ENCODE results near the gene PSMA7. TPM values are rescaled to one million over a fixed set of nuclear protein-coding genes. Genes with fewer than 3 reads are reported as not detected.

PSMA7 gene
- total and polyA plus RNA-seq, 2 donors (not counting 1 experiment from before 2014, with no cell fraction given): 140 to 252 TPM

DNA sequence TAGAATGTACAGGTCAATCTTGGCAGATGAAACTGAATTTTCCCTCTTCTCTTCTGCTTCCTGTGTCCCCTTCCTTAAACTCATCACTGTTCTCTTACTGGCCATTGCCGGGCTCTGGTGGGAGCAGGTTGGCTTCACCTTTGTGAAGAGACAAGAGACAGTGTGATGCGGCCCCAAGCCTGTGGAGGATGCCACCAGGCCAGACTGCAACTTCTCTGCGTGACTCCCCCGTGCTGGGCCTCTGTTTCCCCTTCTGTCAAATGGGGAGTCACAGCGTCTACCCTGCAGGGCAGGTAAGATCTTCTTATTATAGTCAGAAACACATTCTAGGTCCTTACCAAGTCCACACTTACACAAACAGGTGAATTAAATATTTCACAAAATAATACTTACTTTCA, 22.8 kb downstream of the PSMA7 start:
- Histone ChIP-seq H3K79me2 (ENCODE audit: control insufficient read depth, insufficient read depth, low read length) (peaks cover 26% of the 10 kb centered on the region), H3K9me3 (ENCODE audit: control extremely low read depth in 1 of 3, control insufficient read depth in 2 of 3, insufficient read depth in 1 of 3, low read length in 2 of 3) (peaks cover 0 to 32% (median 0%) of the 10 kb centered on the region in 3 donors), H3K4me2 (replicated peaks; ENCODE audit: low read depth, low read length, poor library complexity, severe bottlenecking) (no peak overlapping the region), H4K20me1 (ENCODE audit: control insufficient read depth, insufficient read depth, low read length, poor library complexity, severe bottlenecking) (peaks cover 24% of the 10 kb centered on the region), H3K4me1 (ENCODE audit: control insufficient read depth in 2 of 2, insufficient read depth in 2 of 2, low read length in 2 of 2) (peaks cover 18 to 29% of the 10 kb centered on the region in 2 donors), H3K27me3 (replicated peaks in 1 of 4; ENCODE audit: control extremely low read depth in 1 of 4, control insufficient read depth in 3 of 4, insufficient read depth in 4 of 4, low read length in 3 of 4) (no peaks in the 10 kb centered on the region), H3K9ac (ENCODE audit: low read length) (no peak overlapping the region), H3K27ac (ENCODE audit: low read length in 2 of 2) (no peak overlapping the region), H3K4me3 (ENCODE audit: control extremely low read depth in 1 of 5, extremely low read depth in 1 of 5, insufficient read depth in 1 of 5, low read depth in 2 of 5, low read length in 4 of 5) (no peak overlapping the region), H2AFZ (ENCODE audit: insufficient read depth, low read depth, low read length, poor library complexity, severe bottlenecking) (no peak overlapping the region), H3K36me3 (replicated peaks in 1 of 2; ENCODE audit: control extremely low read depth in 1 of 2, control insufficient read depth in 1 of 2, extremely low read depth in 1 of 2, insufficient read depth in 2 of 2, low read length in 1 of 2) (peaks cover 0 to 7% of the 10 kb centered on the region in 2 experiments)
- Mint-ChIP-seq H3K4me1 (peaks cover 21% of the 10 kb centered on the region), H3K4me3 (peak overlapping the region; percentile 44), H3K27me3 (peaks cover 2% of the 10 kb centered on the region), H3K9me3 (ENCODE audit: insufficient read depth) (no peaks in the 10 kb centered on the region), H3K27ac (no peak overlapping the region)
- TF ChIP-seq EZH2 (IDR thresholded peaks at IDR 0.05; ENCODE audit: borderline replicate concordance, insufficient read depth, low read depth, low read length, poor library complexity, severe bottlenecking): no peak
- TF ChIP-seq, protein P1, sequence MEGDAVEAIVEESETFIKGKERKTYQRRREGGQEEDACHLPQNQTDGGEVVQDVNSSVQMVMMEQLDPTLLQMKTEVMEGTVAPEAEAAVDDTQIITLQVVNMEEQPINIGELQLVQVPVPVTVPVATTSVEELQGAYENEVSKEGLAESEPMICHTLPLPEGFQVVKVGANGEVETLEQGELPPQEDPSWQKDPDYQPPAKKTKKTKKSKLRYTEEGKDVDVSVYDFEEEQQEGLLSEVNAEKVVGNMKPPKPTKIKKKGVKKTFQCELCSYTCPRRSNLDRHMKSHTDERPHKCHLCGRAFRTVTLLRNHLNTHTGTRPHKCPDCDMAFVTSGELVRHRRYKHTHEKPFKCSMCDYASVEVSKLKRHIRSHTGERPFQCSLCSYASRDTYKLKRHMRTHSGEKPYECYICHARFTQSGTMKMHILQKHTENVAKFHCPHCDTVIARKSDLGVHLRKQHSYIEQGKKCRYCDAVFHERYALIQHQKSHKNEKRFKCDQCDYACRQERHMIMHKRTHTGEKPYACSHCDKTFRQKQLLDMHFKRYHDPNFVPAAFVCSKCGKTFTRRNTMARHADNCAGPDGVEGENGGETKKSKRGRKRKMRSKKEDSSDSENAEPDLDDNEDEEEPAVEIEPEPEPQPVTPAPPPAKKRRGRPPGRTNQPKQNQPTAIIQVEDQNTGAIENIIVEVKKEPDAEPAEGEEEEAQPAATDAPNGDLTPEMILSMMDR (IDR thresholded peaks at IDR 0.05): no peak
- ChIA-PET POLR2A (interaction anchor here (3.3 kb wide), 1 partner anchor 54 kb away, joined by 21 read pairs; the partner anchor contains the start of gene TAF4), CTCF (interaction anchor here (1.7 to 2.7 kb wide), 3 partner anchors 16 to 110 kb away, joined by 6 to 10 read pairs (median 8); partner anchors contain the start of gene TAF4)
- WGBS (ENCODE audit: insufficient coverage): 96% methylated on average over 5 of the region's 5 CpGs
- ATAC-seq (ENCODE audit: low read depth): no peak
- intact Hi-C loops (cut with micrococcal nuclease): loop anchor here (5.0 to 10.0 kb wide), 2 partner anchors 264 to 857 kb away; partner anchors contain the start of gene RPS21
- no peak for DNase-seq

- Histone ChIP-seq H4K20me1 (ENCODE audit: control insufficient read depth, insufficient read depth, low read length, poor library complexity, severe bottlenecking) (peaks cover 19% of the 10 kb centered on the region), H3K36me3 (replicated peaks in 1 of 2; ENCODE audit: control extremely low read depth in 1 of 2, control insufficient read depth in 1 of 2, extremely low read depth in 1 of 2, insufficient read depth in 2 of 2, low read length in 1 of 2) (peaks cover 0 to 3% of the 10 kb centered on the region in 2 experiments), H2AFZ (ENCODE audit: insufficient read depth, low read depth, low read length, poor library complexity, severe bottlenecking) (no peak overlapping the region), H3K9me3 (ENCODE audit: control extremely low read depth in 1 of 3, control insufficient read depth in 2 of 3, insufficient read depth in 1 of 3, low read length in 2 of 3) (peaks cover 0 to 38% (median 0%) of the 10 kb centered on the region in 3 donors), H3K4me2 (replicated peaks; ENCODE audit: low read depth, low read length, poor library complexity, severe bottlenecking) (no peak overlapping the region), H3K79me2 (ENCODE audit: control insufficient read depth, insufficient read depth, low read length) (peaks cover 20% of the 10 kb centered on the region), H3K9ac (ENCODE audit: low read length) (no peak overlapping the region), H3K4me1 (ENCODE audit: control insufficient read depth in 2 of 2, insufficient read depth in 2 of 2, low read length in 2 of 2) (peaks cover 18 to 29% of the 10 kb centered on the region in 2 donors), H3K27me3 (replicated peaks in 1 of 4; ENCODE audit: control extremely low read depth in 1 of 4, control insufficient read depth in 3 of 4, insufficient read depth in 4 of 4, low read length in 3 of 4) (no peaks in the 10 kb centered on the region), H3K4me3 (ENCODE audit: control extremely low read depth in 1 of 5, extremely low read depth in 1 of 5, insufficient read depth in 1 of 5, low read depth in 2 of 5, low read length in 4 of 5) (no peak overlapping the region), H3K27ac (ENCODE audit: low read length in 2 of 2) (no peak overlapping the region)
- H3K27ac Mint-ChIP-seq: no peak overlapping the region
- peaks cover 2% of the 10 kb centered on the region for H3K27me3 Mint-ChIP-seq
- no peaks in the 10 kb centered on the region for H3K9me3 Mint-ChIP-seq (ENCODE audit: insufficient read depth)
- TF ChIP-seq, protein P1 (IDR thresholded peaks at IDR 0.05): no peak
- TF ChIP-seq EZH2 (IDR thresholded peaks at IDR 0.05; ENCODE audit: borderline replicate concordance, insufficient read depth, low read depth, low read length, poor library complexity, severe bottlenecking): no peak
- ChIA-PET CTCF (interaction anchor here (1.2 to 2.7 kb wide), 3 partner anchors 14 to 54 kb away, joined by 3 to 6 read pairs (median 4); partner anchors contain the start of gene TAF4), POLR2A (interaction anchor here (3.3 kb wide), 1 partner anchor 53 kb away, joined by 21 read pairs; the partner anchor contains the start of gene TAF4)
- H3K4me3 Mint-ChIP-seq: no peak overlapping the region
- intact Hi-C loops (cut with micrococcal nuclease): loop anchor here (5.0 to 10.0 kb wide), 2 partner anchors 265 to 858 kb away; partner anchors contain the start of gene RPS21
- ATAC-seq (ENCODE audit: low read depth) (no peak), DNase-seq (no peak)
- peaks cover 16% of the 10 kb centered on the region for H3K4me1 Mint-ChIP-seq
- 93% methylated on average over 8 of the region's 10 CpGs for WGBS (ENCODE audit: insufficient coverage)
Observed at GRCh38 chr20:62119591-62120364, 23.4 kb downstream of the PSMA7 start.
